ENCODE measurements around the gene IL1RL1.

DNA sequence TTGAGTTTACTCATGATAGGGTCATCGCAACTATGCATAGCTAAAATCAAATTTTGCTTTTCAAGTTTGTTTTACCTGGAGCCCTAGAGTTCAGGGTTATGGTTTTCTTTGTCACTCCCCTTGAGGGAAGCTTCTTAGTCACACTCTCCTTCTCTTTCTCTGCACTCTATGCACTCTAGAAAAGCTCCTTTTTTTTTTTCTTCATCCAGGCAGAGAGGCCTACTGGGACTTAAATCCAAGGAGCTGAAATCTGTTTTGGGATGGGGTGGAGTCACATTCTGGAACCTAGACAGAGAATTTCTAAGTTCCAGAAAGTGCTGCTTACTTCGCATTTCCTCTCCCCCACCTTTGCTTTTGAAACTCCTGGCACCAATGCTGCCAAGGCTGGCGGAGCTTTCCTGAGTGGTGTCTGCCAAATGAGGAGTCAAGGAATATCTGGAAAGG lies 25.2 kb downstream of the IL1RL1 start:
- no peak for TF ChIP-seq CTCF (conservative IDR thresholded peaks at IDR 0.05; ENCODE audit: low read length)
- no peak for TF ChIP-seq EZH2phosphoT487 (IDR thresholded peaks at IDR 0.05; ENCODE audit: borderline replicate concordance)

All from Loucy (cell line).